ENCODE data around the gene SLC22A14. TPM values are rescaled to one million over a fixed set of nuclear protein-coding genes. Genes with fewer than 3 reads are reported as not detected.

The SLC22A14 gene
- total RNA-seq, 2 donors from 2014 or later, result 0.14 to 0.21 TPM

Other genes starting within 250 kb of the SLC22A14 start
- gene DLEC1, start 243.1 kb upstream of the SLC22A14 start, total RNA-seq, result under 1 TPM; 0.43 to 0.81 TPM
- gene ACAA1, start 145.2 kb upstream of the SLC22A14 start, total RNA-seq, result 10 to 100 TPM; 49.7 to 52.9 TPM
- gene MYD88, start 143.6 kb upstream of the SLC22A14 start, total RNA-seq, result 10 to 100 TPM; 27.3 to 38.2 TPM
- gene OXSR1, start 116.8 kb upstream of the SLC22A14 start, total RNA-seq, result 10 to 100 TPM; 46.3 to 51.8 TPM
- 1 to 10 TPM; 1.0 to 1.2 TPM for gene SLC22A13, start 16.5 kb upstream of the SLC22A14 start, total RNA-seq
- gene XYLB, start 64.5 kb downstream of the SLC22A14 start, total RNA-seq, result 1 to 10 TPM; 2.4 to 2.9 TPM
- 1 to 10 TPM; 8.2 to 9.1 TPM for gene ACVR2B, start 171.6 kb downstream of the SLC22A14 start, total RNA-seq
- gene EXOG, start 214.0 kb downstream of the SLC22A14 start, total RNA-seq, result 10 to 100 TPM; 25.5 to 32.4 TPM

Data from activated T-cell treated with anti-CD3 and anti-CD28 coated beads, Interleukin-2, amount 50 U/mL, for 72 hours (primary cell).